Keratinocyte (primary cell): ENCODE results near the gene EEPD1. TPM values are rescaled to one million over a fixed set of nuclear protein-coding genes. Genes with fewer than 3 reads are reported as not detected.

ENCODE experiments used
- DNase-seq: peaks from one replicate; pipeline ENCODE4 v3.0.0-alpha.2; 2011; ENCODE audit warnings: low read depth, missing footprints, low spot score
- FAIRE-seq: peaks from 2 replicates; lab custom pipeline; 2011; peaks lifted over from hg19 to GRCh38; lab: Jason Lieb, UNC
- H2AFZ ChIP-seq: 2 replicates; pipeline ENCODE4 v1.6.0; 2012; ENCODE audit warnings: low read length, control low read depth, inconsistent platforms; ENCODE audit not compliant: control insufficient read depth
- H3K27ac ChIP-seq: 2 replicates; pipeline ENCODE4 v1.5.1; 2011; ENCODE audit warnings: low read length; ENCODE audit not compliant: control insufficient read depth, insufficient read depth
- H3K27me3 ChIP-seq: 3 replicates; pipeline ENCODE4 v1.6.0; 2011; ENCODE audit warnings: low read length; ENCODE audit not compliant: control insufficient read depth, insufficient read depth; ENCODE audit errors: extremely low read depth
- H3K36me3 ChIP-seq, 2 experiments: 2 replicates in 1 of 2; 3 replicates in 1 of 2; pipeline ENCODE4 v1.5.1; 2011; ENCODE audit warnings: low read length in 2 of 2, mild to moderate bottlenecking in 1 of 2; ENCODE audit not compliant: control insufficient read depth in 2 of 2, insufficient read depth in 2 of 2; ENCODE audit errors: extremely low read depth in 1 of 2
- H3K4me1 ChIP-seq: 3 replicates; pipeline ENCODE4 v1.5.1; 2011; ENCODE audit warnings: low read length; ENCODE audit not compliant: control insufficient read depth, insufficient read depth; ENCODE audit errors: extremely low read depth
- H3K4me2 ChIP-seq: 3 replicates; pipeline ENCODE4 v1.6.0; 2011; ENCODE audit warnings: low read depth, low read length; ENCODE audit not compliant: control insufficient read depth, insufficient read depth; ENCODE audit errors: extremely low read depth
- H3K4me3 ChIP-seq, 3 experiments: fragments of 200-600 bp in 1 of 3; sonication (generic) in 1 of 3; 2 replicates in 2 of 3; 3 replicates in 1 of 3; pipeline ENCODE4 v1.5.1; 2011 to 2016; ENCODE audit warnings: low read length in 3 of 3, mild to moderate bottlenecking in 3 of 3, control low read depth in 2 of 3, inconsistent platforms in 1 of 3, low read depth in 1 of 3, mixed read lengths in 1 of 3, mixed run types in 1 of 3, moderate library complexity in 1 of 3; ENCODE audit not compliant: control insufficient read depth in 2 of 3, insufficient read depth in 2 of 3; ENCODE audit errors: extremely low read depth in 1 of 3
- H3K79me2 ChIP-seq: 2 replicates; pipeline ENCODE4 v1.6.0; 2012; ENCODE audit warnings: low read length; ENCODE audit not compliant: control insufficient read depth, insufficient read depth
- H3K9ac ChIP-seq: 3 replicates; pipeline ENCODE4 v1.6.0; 2011; ENCODE audit warnings: low read length; ENCODE audit not compliant: control insufficient read depth, insufficient read depth; ENCODE audit errors: extremely low read depth
- H3K9me1 ChIP-seq: 3 replicates; pipeline ENCODE4 v1.6.0; 2011; ENCODE audit warnings: low read length; ENCODE audit not compliant: control insufficient read depth, insufficient read depth; ENCODE audit errors: extremely low read depth
- H3K9me3 ChIP-seq: 2 replicates; pipeline ENCODE4 v1.5.1; 2012; ENCODE audit warnings: low read depth, low read length; ENCODE audit not compliant: control insufficient read depth
- H4K20me1 ChIP-seq: 3 replicates; pipeline ENCODE4 v1.6.0; 2011; ENCODE audit warnings: low read length; ENCODE audit not compliant: control insufficient read depth, insufficient read depth; ENCODE audit errors: extremely low read depth
- CTCF ChIP-seq, 3 experiments: IDR thresholded peaks in 1 of 3; conservative IDR thresholded peaks in 1 of 3; optimal IDR thresholded peaks in 1 of 3; 2 replicates in 2 of 3; 3 replicates in 1 of 3; pipeline versions ENCODE3 to v1.5.1; 2011; ENCODE audit warnings: low read length in 3 of 3, mild to moderate bottlenecking in 3 of 3, moderate library complexity in 2 of 3, control low read depth in 1 of 3, inconsistent platforms in 1 of 3; ENCODE audit not compliant: insufficient read depth in 2 of 3; ENCODE audit errors: extremely low read depth in 1 of 3
- EZH2 ChIP-seq: IDR thresholded peaks from one replicate; pipeline ENCODE4 v1.6.1; 2012; ENCODE audit warnings: inconsistent platforms, mild to moderate bottlenecking, low read length, moderate library complexity
- dilution Hi-C: fragments of 300-500 bp; cut with MboI; formaldehyde crosslinking; loops from one replicate; pipeline ENCODE4 v1.7.0; 2020; ENCODE audit warnings: low sequenced_read_pairs; ENCODE audit not compliant: extremely low pct_ligation_motif_present
- polyA plus RNA-seq, 5 experiments: library from polyadenylated mRNA; depleted of rRNA in 3 of 5; stranded (reverse) in 3 of 5; stranded (forward) in 1 of 5; unstranded in 1 of 5; fragments of >200 nt; gene quantifications; 1 replicate in 1 of 5; 2 replicates in 3 of 5; 3 replicates in 1 of 5; pipeline versions ENCODE4 v1.2.1 to v1.2.3, GENCODE V29; 2011 to 2012; ENCODE audit warnings: missing spikeins in 2 of 5, low read depth in 1 of 5, low replicate concordance in 1 of 5

EEPD1 gene
- polyA plus RNA-seq, 1 donor (not counting 4 experiments of a cell fraction or from before 2014, with no cell fraction given), result 1.2 TPM

- DNase-seq (no peak), FAIRE-seq (no peak)
- Histone ChIP-seq H3K4me3 (no peak overlapping the region), H3K27me3 (no peaks in the 10 kb centered on the region), H3K9ac (no peak overlapping the region), H3K4me1 (peaks cover 6% of the 10 kb centered on the region), H3K36me3 (no peaks in the 10 kb centered on the region), H3K27ac (no peak overlapping the region), H3K79me2 (no peaks in the 10 kb centered on the region), H3K4me2 (no peak overlapping the region), H2AFZ (no peak overlapping the region), H3K9me3 (no peaks in the 10 kb centered on the region), H3K9me1 (no peaks in the 10 kb centered on the region), H4K20me1 (no peaks in the 10 kb centered on the region)
- dilution Hi-C loops, result no loop called here
- TF ChIP-seq CTCF (optimal IDR thresholded peaks at IDR 0.05 in 1 of 3, IDR thresholded peaks at IDR 0.05 in 1 of 3, conservative IDR thresholded peaks at IDR 0.05 in 1 of 3; ENCODE audit: extremely low read depth in 1 of 3, insufficient read depth in 2 of 3, low read length in 3 of 3) (no peak), EZH2 (no peak)
These were observed 21.0 kb upstream of the EEPD1 start for GRCh38 chr7:36132012-36132411.

DNA sequence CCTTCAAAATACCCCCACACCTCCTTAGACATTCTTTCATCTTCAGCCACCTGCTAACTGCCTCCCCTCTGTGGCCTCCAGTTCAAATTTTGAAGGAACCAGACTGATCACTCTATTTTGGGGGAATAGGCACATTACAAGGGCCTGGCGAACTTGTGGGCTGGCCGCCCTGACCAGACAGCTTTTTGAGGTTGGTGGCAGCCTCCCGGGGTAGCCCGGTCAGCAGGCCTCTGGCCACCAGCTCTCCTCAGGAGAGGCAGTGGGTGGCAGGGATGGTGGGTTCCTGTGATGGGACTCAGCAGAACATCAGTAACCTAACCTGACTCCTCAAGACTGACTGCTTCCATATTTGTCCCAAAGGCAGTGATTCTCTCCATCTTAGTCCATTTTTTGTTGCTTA lies 17.4 kb upstream of the EEPD1 start:
- Histone ChIP-seq H4K20me1 (no peaks in the 10 kb centered on the region), H3K27ac (no peak overlapping the region), H3K4me1 (no peaks in the 10 kb centered on the region), H2AFZ (no peak overlapping the region), H3K36me3 (no peaks in the 10 kb centered on the region), H3K27me3 (no peaks in the 10 kb centered on the region), H3K4me3 (no peak overlapping the region), H3K79me2 (no peaks in the 10 kb centered on the region), H3K9ac (no peak overlapping the region), H3K4me2 (no peak overlapping the region), H3K9me1 (no peaks in the 10 kb centered on the region), H3K9me3 (no peaks in the 10 kb centered on the region)
- dilution Hi-C loops, result no loop called here
- TF ChIP-seq EZH2 (no peak), CTCF (optimal IDR thresholded peaks at IDR 0.05 in 1 of 3, IDR thresholded peaks at IDR 0.05 in 1 of 3, conservative IDR thresholded peaks at IDR 0.05 in 1 of 3; ENCODE audit: extremely low read depth in 1 of 3, insufficient read depth in 2 of 3, low read length in 3 of 3) (no peak)
- FAIRE-seq (no peak), DNase-seq (no peak)
